Measurements from ENCODE around the gene PNMT. TPM values are rescaled to one million over a fixed set of nuclear protein-coding genes. Genes with fewer than 3 reads are reported as not detected.

Gene PNMT
- total and polyA plus RNA-seq, 2 of the 13 experiments (the other 11 are each of a cell fraction or from before 2014, with no cell fraction given), result 0.25 TPM; not detected in 1

DNA sequence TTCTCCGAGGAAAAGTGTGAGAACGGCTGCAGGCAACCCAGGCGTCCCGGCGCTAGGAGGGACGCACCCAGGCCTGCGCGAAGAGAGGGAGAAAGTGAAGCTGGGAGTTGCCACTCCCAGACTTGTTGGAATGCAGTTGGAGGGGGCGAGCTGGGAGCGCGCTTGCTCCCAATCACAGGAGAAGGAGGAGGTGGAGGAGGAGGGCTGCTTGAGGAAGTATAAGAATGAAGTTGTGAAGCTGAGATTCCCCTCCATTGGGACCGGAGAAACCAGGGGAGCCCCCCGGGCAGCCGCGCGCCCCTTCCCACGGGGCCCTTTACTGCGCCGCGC is 31.5 kb downstream of the PNMT start, which contains the start of gene ERBB2 (continued):
- TF ChIP-seq, protein P1, sequence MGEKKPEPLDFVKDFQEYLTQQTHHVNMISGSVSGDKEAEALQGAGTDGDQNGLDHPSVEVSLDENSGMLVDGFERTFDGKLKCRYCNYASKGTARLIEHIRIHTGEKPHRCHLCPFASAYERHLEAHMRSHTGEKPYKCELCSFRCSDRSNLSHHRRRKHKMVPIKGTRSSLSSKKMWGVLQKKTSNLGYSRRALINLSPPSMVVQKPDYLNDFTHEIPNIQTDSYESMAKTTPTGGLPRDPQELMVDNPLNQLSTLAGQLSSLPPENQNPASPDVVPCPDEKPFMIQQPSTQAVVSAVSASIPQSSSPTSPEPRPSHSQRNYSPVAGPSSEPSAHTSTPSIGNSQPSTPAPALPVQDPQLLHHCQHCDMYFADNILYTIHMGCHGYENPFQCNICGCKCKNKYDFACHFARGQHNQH (CRISPR knock-in tag; IDR thresholded peaks at IDR 0.05), result no peak
- TF ChIP-seq ZNF891 (CRISPR knock-in tag; IDR thresholded peaks at IDR 0.05) (no peak), ZNF44 (CRISPR knock-in tag; IDR thresholded peaks at IDR 0.05) (no peak), SSRP1 (CRISPR knock-in tag; IDR thresholded peaks at IDR 0.05) (no peak), GZF1 (CRISPR knock-in tag; IDR thresholded peaks at IDR 0.05) (no peak), REXO4 (CRISPR knock-in tag; IDR thresholded peaks at IDR 0.05; ENCODE audit: borderline replicate concordance) (no peak), ZNF329 (CRISPR knock-in tag; IDR thresholded peaks at IDR 0.05; ENCODE audit: low read depth) (no peak), TBX3 (IDR thresholded peaks at IDR 0.05; ENCODE audit: borderline replicate concordance) (no peak), TCF7L2 (IDR thresholded peaks at IDR 0.05; ENCODE audit: low read depth, low read length) (no peak), ZNF619 (CRISPR knock-in tag; IDR thresholded peaks at IDR 0.05) (no peak), PCBP2 (optimal IDR thresholded peaks at IDR 0.05; ENCODE audit: low read depth, low read length, poor library complexity, severe bottlenecking) (no peak), SOX5 (CRISPR knock-in tag; IDR thresholded peaks at IDR 0.05; ENCODE audit: borderline replicate concordance) (peak; percentile 24; the same call in 1 of the 2 replicates), GABPA (IDR thresholded peaks at IDR 0.05; ENCODE audit: low read depth, low read length) (no peak), GABPA (CRISPR knock-in tag; IDR thresholded peaks at IDR 0.05; ENCODE audit: low read depth) (no peak), ZNF468 (CRISPR knock-in tag; IDR thresholded peaks at IDR 0.05) (0 out of 2 replicates have a peak, but pooled peaks have one; percentile 41), ONECUT2 (CRISPR knock-in tag; IDR thresholded peaks at IDR 0.05) (no peak), HOXA5 (CRISPR knock-in tag; IDR thresholded peaks at IDR 0.05) (no peak)
- TF ChIP-seq, protein P2, sequence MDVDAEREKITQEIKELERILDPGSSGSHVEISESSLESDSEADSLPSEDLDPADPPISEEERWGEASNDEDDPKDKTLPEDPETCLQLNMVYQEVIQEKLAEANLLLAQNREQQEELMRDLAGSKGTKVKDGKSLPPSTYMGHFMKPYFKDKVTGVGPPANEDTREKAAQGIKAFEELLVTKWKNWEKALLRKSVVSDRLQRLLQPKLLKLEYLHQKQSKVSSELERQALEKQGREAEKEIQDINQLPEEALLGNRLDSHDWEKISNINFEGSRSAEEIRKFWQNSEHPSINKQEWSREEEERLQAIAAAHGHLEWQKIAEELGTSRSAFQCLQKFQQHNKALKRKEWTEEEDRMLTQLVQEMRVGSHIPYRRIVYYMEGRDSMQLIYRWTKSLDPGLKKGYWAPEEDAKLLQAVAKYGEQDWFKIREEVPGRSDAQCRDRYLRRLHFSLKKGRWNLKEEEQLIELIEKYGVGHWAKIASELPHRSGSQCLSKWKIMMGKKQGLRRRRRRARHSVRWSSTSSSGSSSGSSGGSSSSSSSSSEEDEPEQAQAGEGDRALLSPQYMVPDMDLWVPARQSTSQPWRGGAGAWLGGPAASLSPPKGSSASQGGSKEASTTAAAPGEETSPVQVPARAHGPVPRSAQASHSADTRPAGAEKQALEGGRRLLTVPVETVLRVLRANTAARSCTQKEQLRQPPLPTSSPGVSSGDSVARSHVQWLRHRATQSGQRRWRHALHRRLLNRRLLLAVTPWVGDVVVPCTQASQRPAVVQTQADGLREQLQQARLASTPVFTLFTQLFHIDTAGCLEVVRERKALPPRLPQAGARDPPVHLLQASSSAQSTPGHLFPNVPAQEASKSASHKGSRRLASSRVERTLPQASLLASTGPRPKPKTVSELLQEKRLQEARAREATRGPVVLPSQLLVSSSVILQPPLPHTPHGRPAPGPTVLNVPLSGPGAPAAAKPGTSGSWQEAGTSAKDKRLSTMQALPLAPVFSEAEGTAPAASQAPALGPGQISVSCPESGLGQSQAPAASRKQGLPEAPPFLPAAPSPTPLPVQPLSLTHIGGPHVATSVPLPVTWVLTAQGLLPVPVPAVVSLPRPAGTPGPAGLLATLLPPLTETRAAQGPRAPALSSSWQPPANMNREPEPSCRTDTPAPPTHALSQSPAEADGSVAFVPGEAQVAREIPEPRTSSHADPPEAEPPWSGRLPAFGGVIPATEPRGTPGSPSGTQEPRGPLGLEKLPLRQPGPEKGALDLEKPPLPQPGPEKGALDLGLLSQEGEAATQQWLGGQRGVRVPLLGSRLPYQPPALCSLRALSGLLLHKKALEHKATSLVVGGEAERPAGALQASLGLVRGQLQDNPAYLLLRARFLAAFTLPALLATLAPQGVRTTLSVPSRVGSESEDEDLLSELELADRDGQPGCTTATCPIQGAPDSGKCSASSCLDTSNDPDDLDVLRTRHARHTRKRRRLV (CRISPR knock-in tag; IDR thresholded peaks at IDR 0.05), result no peak
- TF ChIP-seq, protein P3, sequence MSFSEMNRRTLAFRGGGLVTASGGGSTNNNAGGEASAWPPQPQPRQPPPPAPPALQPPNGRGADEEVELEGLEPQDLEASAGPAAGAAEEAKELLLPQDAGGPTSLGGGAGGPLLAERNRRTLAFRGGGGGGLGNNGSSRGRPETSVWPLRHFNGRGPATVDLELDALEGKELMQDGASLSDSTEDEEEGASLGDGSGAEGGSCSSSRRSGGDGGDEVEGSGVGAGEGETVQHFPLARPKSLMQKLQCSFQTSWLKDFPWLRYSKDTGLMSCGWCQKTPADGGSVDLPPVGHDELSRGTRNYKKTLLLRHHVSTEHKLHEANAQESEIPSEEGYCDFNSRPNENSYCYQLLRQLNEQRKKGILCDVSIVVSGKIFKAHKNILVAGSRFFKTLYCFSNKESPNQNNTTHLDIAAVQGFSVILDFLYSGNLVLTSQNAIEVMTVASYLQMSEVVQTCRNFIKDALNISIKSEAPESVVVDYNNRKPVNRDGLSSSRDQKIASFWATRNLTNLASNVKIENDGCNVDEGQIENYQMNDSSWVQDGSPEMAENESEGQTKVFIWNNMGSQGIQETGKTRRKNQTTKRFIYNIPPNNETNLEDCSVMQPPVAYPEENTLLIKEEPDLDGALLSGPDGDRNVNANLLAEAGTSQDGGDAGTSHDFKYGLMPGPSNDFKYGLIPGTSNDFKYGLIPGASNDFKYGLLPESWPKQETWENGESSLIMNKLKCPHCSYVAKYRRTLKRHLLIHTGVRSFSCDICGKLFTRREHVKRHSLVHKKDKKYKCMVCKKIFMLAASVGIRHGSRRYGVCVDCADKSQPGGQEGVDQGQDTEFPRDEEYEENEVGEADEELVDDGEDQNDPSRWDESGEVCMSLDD (CRISPR knock-in tag; IDR thresholded peaks at IDR 0.05; ENCODE audit: borderline replicate concordance), result no peak
- TF ChIP-seq, protein P4, sequence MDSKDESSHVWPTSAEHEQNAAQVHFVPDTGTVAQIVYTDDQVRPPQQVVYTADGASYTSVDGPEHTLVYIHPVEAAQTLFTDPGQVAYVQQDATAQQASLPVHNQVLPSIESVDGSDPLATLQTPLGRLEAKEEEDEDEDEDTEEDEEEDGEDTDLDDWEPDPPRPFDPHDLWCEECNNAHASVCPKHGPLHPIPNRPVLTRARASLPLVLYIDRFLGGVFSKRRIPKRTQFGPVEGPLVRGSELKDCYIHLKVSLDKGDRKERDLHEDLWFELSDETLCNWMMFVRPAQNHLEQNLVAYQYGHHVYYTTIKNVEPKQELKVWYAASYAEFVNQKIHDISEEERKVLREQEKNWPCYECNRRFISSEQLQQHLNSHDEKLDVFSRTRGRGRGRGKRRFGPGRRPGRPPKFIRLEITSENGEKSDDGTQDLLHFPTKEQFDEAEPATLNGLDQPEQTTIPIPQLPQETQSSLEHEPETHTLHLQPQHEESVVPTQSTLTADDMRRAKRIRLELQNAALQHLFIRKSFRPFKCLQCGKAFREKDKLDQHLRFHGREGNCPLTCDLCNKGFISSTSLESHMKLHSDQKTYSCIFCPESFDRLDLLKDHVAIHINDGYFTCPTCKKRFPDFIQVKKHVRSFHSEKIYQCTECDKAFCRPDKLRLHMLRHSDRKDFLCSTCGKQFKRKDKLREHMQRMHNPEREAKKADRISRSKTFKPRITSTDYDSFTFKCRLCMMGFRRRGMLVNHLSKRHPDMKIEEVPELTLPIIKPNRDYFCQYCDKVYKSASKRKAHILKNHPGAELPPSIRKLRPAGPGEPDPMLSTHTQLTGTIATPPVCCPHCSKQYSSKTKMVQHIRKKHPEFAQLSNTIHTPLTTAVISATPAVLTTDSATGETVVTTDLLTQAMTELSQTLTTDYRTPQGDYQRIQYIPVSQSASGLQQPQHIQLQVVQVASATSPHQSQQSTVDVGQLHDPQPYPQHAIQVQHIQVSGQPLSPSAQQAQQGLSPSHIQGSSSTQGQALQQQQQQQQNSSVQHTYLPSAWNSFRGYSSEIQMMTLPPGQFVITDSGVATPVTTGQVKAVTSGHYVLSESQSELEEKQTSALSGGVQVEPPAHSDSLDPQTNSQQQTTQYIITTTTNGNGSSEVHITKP (CRISPR knock-in tag; IDR thresholded peaks at IDR 0.05; ENCODE audit: low read depth), result 0 out of 2 replicates have a peak, but pooled peaks have one; percentile 24
